Midbrain (tissue), 1 donor: ENCODE measurements around the gene ARRB2.
"Not testable (repeated sequence)": the region's sequence is repeated elsewhere in the genome, so short reads cannot be mapped to it uniquely, and the experiment has no call there.

Experiments used
- DNase-seq: peaks from one replicate; lab custom pipeline; 2025; lab: John Stamatoyannopoulos, UW

The ARRB2 gene

DNA sequence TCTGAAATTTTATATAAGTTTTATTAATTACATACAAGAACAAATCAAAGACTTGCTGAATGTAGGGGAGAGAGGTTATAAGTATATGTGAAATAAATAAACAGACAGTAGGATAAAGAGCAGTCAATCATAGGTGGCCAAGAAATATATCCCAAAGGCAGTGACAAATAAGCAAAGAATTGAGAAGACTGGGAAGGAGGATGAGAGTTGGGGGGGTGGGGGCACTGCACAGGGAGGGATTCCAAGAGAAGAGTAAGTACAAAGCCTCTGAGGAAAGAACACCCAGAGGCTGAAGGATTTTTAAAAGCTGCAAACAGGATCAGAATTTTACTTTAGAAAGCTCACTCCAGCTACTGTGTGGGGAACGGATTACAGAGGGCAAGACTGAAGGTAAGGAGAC lies 9.3 kb upstream of the ARRB2 start:
- no peak for DNase-seq

DNA sequence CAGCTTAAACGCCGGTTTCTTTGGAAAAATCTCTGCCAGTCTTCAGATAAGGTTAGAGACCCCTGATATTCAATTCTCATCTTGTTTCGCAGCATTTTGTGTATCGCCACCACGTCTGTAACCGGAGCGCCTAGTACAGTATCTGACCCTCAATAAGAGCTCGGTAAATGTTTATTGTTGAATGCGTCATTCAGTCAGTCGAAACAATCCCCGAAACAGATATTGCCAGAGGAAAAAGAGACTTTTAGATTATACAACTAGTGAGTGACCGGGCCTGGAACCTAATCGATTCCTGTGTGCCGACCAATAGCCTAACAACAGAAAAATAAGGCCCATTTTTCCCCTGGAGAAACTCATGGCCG lies 7.1 kb upstream of the ARRB2 start:
- no peak for DNase-seq

- not testable (repeated sequence) for DNase-seq
Observed at GRCh38 chr17:4704574-4704907, 5.9 kb upstream of the ARRB2 start.

- no peak for DNase-seq
Observed at GRCh38 chr17:4704991-4705390, 5.4 kb upstream of the ARRB2 start.

GRCh38 chr17:4706121-4706520 lies 4.3 kb upstream of the ARRB2 start:
- no peak for DNase-seq

DNA sequence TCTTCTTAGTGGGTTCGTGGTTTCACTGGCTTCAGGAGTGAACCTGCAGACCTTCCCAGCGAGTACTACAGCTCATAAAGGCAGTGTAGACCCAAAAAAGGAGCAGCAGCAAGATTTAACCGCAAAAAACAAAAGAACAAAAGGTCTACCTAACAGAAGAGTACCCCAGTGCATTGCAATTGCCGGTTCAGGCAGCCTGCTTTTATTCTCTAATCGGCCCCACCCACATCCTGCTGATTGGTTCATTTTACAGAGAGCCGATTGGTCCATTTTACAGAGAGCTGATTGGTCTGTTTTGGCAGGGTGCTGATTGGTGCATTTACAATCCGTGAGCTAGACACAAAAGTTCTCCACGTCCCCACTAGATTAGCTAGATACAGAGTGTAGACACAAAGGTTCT lies 2.0 kb upstream of the ARRB2 start:
- DNase-seq = no peak

DNA sequence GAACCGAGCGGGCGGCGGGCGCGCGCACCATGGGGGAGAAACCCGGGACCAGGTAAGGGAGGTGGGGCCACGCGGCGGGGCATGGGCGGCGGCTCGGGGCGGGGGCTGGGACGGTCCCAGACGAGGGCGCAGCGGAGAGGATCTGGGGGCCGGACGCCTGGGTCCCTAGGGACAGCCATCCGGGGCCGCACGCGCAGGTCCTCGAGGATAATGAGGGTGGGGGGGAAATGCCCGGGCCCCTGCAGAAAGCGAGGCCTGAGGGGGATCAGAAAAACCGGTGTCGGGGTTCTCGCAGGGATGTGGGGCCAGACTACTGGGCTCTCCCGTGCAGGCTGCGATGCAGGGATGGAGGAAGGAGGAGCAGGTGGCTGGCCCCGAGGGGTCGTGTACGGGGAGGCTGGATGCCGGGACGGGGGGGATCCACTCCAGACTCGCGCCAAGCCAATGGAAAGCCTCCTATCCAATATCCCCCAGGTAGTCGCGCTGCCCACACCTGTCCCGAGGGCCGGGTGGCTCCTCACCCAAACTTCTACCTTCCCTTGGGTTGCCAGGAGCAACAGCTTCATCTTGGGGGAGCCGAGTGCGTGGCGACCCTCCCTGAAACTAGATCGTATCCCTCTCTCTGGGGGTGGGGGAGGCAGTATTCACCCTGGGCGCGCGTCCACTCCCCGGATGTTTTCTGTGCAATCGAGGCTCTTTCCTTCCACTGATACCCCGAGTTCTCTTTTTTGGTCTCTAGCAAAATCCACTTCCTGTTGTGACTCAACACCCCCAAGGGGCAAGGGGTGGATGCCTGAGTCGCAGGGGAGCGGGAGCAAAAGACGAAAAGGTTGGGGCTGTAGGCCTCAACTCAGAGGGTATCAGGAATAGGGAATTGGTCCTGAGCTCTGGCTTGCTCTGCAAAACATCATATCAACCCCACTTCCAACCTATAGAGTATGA lies 532 bp downstream of the ARRB2 start:
- DNase-seq = no peak

- DNase-seq = peak; percentile 60
Observed at GRCh38 chr17:4711661-4712181, 1.3 kb downstream of the ARRB2 start.

DNA sequence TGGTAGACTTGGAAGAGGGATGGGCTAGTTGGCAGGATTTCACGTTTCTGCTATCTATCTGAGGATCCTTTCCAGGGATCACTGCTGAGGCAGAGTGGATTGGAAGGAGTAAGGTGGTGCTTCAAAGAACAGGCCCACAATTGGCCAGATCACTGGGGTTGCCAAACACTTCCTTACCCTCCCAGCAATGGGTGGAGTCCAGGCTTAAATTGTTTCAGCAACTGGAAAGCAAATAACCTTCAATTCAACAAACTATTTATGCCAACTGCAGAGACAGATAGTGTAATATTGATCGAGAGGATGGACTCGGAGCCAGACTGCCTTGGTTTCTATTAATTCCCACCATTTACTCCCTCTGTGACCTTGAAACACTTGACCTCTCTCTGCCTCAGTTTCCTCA lies 2.1 kb downstream of the ARRB2 start:
- DNase-seq = no peak

DNA sequence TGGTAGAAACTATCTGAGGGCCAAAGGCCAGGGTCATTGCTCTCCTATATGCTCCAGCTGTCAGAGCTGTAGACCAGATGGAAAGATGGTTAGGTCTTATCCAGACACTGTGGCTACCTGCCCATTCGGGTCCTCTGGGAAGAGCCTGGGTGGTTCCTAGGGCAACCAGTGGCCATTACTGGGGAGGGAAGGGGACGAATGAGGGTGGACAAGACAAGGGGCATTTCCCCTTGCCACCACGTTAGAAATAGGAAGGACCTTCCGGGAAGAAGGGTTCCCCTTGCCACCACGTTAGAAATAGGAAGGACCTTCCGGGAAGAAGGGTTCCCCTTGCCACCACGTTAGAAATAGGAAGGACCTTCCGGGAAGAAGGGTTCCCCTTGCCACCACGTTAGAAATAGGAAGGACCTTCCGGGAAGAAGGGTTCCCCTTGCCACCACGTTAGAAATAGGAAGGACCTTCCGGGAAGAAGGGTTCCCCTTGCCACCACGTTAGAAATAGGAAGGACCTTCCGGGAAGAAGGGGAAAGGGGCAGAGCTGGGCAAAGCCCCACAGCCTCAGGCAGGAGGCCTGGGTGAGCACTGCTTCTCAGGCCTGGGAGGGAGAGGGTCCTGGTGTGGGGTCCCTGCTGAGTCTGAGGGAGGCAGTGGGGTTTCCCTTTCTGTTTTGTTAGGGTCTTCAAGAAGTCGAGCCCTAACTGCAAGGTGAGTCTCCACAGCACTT lies 4.1 kb downstream of the ARRB2 start:
- DNase-seq = not testable (repeated sequence)

DNA sequence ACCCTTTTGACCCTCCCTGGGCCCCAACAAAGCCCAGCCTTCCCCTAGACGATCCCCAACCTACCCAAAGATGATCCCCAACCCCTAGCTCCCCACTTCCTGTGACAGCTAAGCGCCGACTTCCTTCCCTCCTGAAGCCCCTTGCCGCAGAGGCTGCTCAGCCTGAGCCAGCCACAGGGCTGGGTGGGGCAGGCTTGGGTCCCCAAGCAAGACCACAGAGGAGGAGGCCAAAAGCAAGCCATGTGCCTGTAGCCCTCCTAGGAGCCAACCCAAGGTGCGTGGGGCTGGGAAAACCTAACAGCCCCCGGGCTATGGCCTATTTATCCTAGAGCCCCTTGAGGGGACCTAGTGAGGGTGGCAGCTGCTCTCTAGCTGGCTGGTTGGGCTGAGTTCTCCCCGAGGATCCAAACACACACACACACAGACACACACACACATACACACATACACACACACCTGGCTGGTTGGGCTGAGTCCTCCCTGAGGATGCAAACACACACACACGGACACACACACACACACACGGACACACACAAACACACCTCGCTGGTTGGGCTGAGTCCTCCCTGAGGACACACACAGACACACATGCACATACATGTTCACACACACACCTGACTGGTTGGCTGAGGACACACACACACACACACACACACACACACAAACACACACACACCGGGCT lies 4.8 kb downstream of the ARRB2 start:
- DNase-seq = no peak

DNA sequence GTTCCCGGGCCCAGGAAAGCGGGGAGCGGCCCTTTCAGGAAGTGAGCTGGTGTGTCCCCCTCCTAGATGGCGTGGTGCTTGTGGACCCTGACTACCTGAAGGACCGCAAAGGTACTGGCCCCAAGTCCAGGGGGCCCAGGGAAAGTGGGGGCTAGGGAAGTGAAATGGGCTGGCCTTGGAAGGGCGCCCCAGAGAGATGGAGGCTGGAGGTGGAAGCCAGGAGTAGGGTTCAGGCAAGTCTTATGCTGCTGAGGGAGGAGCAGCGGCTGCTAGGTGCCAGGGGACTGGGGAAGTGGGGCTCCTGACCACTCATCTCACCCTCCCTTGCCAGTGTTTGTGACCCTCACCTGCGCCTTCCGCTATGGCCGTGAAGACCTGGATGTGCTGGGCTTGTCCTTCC lies 5.6 kb downstream of the ARRB2 start:
- no peak for DNase-seq

GRCh38 chr17:4717791-4718190 lies 7.4 kb downstream of the ARRB2 start:
- no peak for DNase-seq

GRCh38 chr17:4718276-4718675 lies 7.8 kb downstream of the ARRB2 start:
- no peak for DNase-seq

DNA sequence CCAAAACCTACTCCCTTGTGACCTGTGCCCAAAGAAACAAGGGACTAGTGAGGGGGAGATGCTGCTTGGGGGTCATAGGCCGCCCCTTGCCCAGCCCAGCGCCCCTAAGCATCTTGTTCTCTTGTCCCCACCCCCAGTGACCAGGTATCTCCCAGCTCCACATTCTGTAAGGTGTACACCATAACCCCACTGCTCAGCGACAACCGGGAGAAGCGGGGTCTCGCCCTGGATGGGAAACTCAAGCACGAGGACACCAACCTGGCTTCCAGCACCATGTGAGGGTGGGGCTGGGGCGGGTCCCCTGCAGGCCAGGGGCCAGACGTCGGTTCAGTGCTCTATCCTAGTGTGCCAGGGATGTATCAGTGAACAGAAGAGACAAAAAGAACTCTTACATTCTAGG lies 8.7 kb downstream of the ARRB2 start:
- DNase-seq = no peak

DNA sequence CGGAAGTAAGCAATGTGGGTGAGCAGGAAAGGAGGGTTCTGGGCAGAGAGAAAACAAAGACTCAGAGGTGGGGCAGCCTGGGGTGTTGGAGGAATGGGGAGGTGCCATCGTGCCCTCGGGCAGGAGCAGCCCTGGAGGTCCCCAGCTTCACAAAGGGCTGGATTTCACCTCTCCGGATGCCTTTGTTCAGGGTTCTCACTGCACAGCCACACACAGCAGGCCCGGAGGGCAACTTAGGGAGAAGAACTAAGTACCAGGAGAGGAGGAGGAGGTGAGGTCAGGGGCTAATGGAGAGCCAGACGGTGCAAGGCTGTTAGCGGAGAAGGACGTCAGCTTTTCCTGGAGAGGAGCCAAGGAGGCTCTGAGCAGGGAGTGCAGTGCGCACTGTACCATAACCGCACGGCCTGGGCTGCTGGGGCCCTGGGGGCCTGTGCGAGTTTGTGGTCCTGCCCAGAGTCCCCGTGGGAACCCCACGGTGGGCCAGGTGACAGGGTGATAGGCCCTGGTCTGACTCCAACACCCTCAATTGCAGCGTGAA lies 9.3 kb downstream of the ARRB2 start:
- no peak for DNase-seq

DNA sequence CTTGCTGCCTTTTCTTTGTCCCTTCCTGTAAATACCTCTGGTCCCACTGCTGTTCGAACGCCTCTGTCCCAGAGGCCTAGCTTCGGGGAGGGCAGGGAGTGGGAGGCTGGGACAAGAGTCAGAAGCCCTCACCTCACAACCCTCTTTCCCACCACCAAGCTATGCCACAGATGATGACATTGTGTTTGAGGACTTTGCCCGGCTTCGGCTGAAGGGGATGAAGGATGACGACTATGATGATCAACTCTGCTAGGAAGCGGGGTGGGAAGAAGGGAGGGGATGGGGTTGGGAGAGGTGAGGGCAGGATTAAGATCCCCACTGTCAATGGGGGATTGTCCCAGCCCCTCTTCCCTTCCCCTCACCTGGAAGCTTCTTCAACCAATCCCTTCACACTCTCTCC lies 10.4 kb downstream of the ARRB2 start:
- DNase-seq = no peak

- DNase-seq = no peak
Observed at GRCh38 chr17:4721203-4722135, 11.0 kb downstream of the ARRB2 start.

DNA sequence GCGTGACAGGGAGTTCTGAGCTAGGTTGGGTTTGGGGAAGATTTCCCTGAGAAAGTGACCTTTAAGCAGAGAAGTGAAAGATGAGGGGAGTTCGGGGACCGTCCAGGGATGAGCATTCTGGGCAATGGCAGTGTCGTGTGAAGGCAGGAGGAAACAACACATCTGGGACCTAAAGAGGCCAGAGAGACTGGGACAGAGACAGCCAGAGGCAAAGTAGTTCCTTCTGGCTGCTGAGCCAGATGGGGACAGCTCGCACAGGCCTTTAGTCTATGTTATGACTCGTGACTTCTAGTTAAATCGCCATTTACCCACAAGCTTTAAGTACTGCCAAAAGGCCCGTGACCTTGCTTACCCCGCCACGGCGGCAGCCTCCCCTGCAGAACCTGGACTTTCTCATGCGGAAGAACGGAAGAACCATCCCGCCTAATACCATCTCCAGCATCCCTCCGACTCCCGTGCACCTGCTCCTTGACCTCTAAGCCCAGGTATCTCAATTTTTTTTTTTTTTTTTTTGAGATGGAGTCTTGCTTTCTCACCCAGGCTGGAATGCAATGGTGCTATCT lies 12.3 kb downstream of the ARRB2 start:
- no peak for DNase-seq

DNA sequence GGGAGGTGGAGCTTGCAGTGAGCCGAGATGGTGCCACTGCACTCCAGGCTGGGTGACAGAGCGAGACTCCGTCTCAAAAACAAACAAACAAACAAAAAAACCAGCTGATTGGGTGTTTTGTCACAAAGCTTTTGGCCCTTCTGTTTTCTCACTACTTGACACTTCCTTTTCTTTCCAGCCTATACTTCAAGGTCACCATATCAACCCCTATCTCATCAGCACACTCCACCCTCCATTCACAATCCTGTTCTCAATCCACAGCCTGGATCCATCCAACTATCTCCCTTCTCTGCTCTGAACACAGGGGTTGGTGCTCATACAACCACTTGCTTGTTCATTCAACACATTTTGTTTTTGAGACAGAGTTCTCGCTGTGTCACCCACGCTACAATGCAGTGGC lies 14.2 kb downstream of the ARRB2 start:
- DNase-seq = no peak
